Measurements from ENCODE around the gene TENM4. TPM values are rescaled to one million over a fixed set of nuclear protein-coding genes. Genes with fewer than 3 reads are reported as not detected.

TENM4 gene
- total RNA-seq, 4 donors from 2014 or later: 5.5 to 12.3 (median 8.9) TPM

DNA sequence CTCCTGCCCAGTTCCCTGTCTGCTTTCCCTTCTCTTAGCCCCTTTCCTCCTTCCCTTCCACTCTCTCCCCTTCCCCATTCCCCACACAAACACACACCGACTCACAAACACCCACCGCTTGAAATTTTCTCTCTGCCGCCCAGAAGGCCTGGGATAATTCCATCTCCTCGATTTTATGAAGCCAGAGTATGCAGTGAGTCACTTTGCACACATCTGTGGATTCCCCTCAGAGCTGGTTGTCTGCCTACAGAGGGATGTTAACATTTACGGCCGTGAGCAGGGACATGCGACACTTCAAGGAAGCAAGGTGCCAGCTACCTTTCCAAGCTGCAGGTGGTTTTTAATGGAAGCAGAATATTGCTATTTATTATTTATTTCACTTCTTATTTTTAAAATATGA is 332.0 kb downstream of the TENM4 start:
- ATAC-seq: no peak
- TF ChIP-seq CTCF (IDR thresholded peaks at IDR 0.05) (no peak), EP300 (IDR thresholded peaks at IDR 0.05) (no peak), POLR2AphosphoS5 (IDR thresholded peaks at IDR 0.05) (no peak), POLR2A (IDR thresholded peaks at IDR 0.05) (no peak)
- Histone ChIP-seq H3K4me1 (peaks cover 0 to 25% (median 0%) of the 10 kb centered on the region in 3 donors), H3K27me3 (no peaks in the 10 kb centered on the region), H3K27ac (peak overlapping the region in 2 of 4 donors; percentile 58 to 76), H3K36me3 (no peaks in the 10 kb centered on the region), H3K4me3 (no peak overlapping the region), H3K9me3 (no peaks in the 10 kb centered on the region)
- WGBS, 2 donors (ENCODE audit: low coverage in 1 of 2): 57 to 85% methylated on average over 7 of the region's 7 CpGs

DNA sequence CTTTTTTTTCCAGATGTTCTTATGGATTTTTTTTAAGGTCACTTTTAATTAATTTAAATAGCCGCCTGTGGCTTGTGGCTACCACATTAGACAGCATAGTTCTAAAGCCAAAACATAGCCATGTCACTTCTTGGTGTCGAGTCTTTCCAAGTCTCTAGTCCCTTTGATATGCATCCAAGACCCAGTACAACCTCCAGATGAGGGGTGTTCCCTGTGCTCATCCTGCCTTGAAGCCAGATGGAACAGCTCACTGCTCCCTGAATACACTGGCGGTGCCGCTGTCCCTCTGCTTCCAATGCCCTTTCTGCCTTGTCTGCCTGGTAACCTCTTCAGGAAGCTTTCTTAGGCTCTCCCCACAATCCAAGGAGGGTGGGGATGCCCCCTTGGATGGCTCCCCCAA is 338.0 kb downstream of the TENM4 start:
- no peak for TF ChIP-seq EP300 (IDR thresholded peaks at IDR 0.05)
- no peak for TF ChIP-seq POLR2A (IDR thresholded peaks at IDR 0.05)
- no peak for TF ChIP-seq CTCF (IDR thresholded peaks at IDR 0.05)
- TF ChIP-seq POLR2AphosphoS5 (IDR thresholded peaks at IDR 0.05): no peak
- ATAC-seq: no peak
- H3K4me1 ChIP-seq: peaks cover 0 to 43% (median 5%) of the 10 kb centered on the region in 3 donors
- no peaks in the 10 kb centered on the region for H3K27me3 ChIP-seq
- no peak overlapping the region for H3K27ac ChIP-seq
- 71 to 85% methylated on average over 2 to 4 of the region's 4 CpGs for WGBS, 2 donors (ENCODE audit: low coverage in 1 of 2)
- H3K36me3 ChIP-seq: no peaks in the 10 kb centered on the region
- H3K9me3 ChIP-seq: no peaks in the 10 kb centered on the region
- H3K4me3 ChIP-seq: no peak overlapping the region

GRCh38 chr11:79101656-79102055 is 339.2 kb downstream of the TENM4 start:
- H3K4me3 ChIP-seq: no peak overlapping the region
- 21 to 23% methylated on average over 2 of the region's 2 CpGs for WGBS, 2 donors (ENCODE audit: low coverage in 1 of 2)
- no peak overlapping the region for H3K27ac ChIP-seq
- no peaks in the 10 kb centered on the region for H3K27me3 ChIP-seq
- peaks cover 0 to 54% (median 5%) of the 10 kb centered on the region in 3 donors for H3K4me1 ChIP-seq
- H3K36me3 ChIP-seq: no peaks in the 10 kb centered on the region
- TF ChIP-seq POLR2A (IDR thresholded peaks at IDR 0.05): no peak
- no peak for TF ChIP-seq EP300 (IDR thresholded peaks at IDR 0.05)
- no peak for TF ChIP-seq POLR2AphosphoS5 (IDR thresholded peaks at IDR 0.05)
- TF ChIP-seq CTCF (IDR thresholded peaks at IDR 0.05): no peak
- no peaks in the 10 kb centered on the region for H3K9me3 ChIP-seq
- no peak for ATAC-seq

- TF ChIP-seq POLR2A (IDR thresholded peaks at IDR 0.05): no peak
- TF ChIP-seq CTCF (IDR thresholded peaks at IDR 0.05): peak; percentile 58 to 82 (median 70)
These were observed 340.5 kb downstream of the TENM4 start for GRCh38 chr11:79100093-79100910.

DNA sequence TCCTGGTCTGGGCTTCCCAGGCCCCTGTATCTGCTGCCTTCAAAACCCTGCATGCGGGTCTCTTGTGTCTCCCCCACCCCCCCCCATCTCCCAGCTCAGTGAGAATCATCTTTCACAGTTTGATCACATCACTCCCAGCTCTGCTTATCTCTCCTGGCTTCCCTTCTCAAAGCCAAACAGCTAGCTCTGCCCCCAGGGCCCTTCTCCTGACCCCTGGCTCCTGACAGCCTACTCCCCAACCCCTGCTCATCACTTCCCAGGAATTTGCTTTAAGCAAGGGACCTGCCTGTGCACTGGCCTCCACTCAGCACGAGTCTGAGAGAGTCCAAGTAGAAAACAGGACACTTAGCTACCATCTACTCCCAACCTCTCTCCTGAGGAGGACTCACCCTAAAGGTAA is 342.7 kb downstream of the TENM4 start:
- H3K9me3 ChIP-seq: peaks cover 0 to 9% (median 0%) of the 10 kb centered on the region in 3 donors
- peak overlapping the region in 1 of 4 donors; percentile 11 for H3K27ac ChIP-seq
- TF ChIP-seq POLR2A (IDR thresholded peaks at IDR 0.05) (no peak), EP300 (IDR thresholded peaks at IDR 0.05) (no peak), POLR2AphosphoS5 (IDR thresholded peaks at IDR 0.05) (no peak), CTCF (IDR thresholded peaks at IDR 0.05) (no peak)
- H3K4me3 ChIP-seq: no peak overlapping the region
- ATAC-seq: no peak
- H3K4me1 ChIP-seq: peaks cover 0 to 55% (median 4%) of the 10 kb centered on the region in 3 donors
- 19 to 43% methylated on average over 1 of the region's 2 CpGs for WGBS, 2 donors (ENCODE audit: low coverage in 1 of 2)
- no peaks in the 10 kb centered on the region for H3K36me3 ChIP-seq
- H3K27me3 ChIP-seq: no peaks in the 10 kb centered on the region

More at GRCh38 chr11:79100093-79100910, 340.5 kb downstream of the TENM4 start:
- Histone ChIP-seq H3K4me3 (no peak overlapping the region), H3K27ac (no peak overlapping the region), H3K36me3 (no peaks in the 10 kb centered on the region), H3K27me3 (no peaks in the 10 kb centered on the region), H3K9me3 (no peaks in the 10 kb centered on the region), H3K4me1 (peaks cover 0 to 59% (median 5%) of the 10 kb centered on the region in 3 donors)
- ATAC-seq: no peak
- 42 to 68% methylated on average over 6 to 7 of the region's 9 CpGs for WGBS, 2 donors (ENCODE audit: low coverage in 1 of 2)
